Thoracic aorta (tissue), 2 donors: ENCODE data around the gene ALKBH1. TPM values are rescaled to one million over a fixed set of nuclear protein-coding genes. Genes with fewer than 3 reads are reported as not detected.
A peak's percentile ranks its signal among the peaks of the same experiment; 100 is the strongest.

Source experiments
- ATAC-seq: fragments of 150-250 bp; one replicate; pipeline ENCODE4 v1.8.0; 2017; ENCODE audit warnings: low read depth; ENCODE audit not compliant: insufficient number of reproducible peaks, low FRiP score
- DNase-seq: peaks from one replicate; pipeline ENCODE4 v3.0.0-alpha.2; 2020; ENCODE audit warnings: low spot score
- H3K27ac ChIP-seq, 2 donors: fragments of 200-600 bp; sonication (generic); 1 replicate in 1 of 2; 2 replicates in 1 of 2; pipeline ENCODE4 v1.5.1; 2016; ENCODE audit warnings: mild to moderate bottlenecking in 2 of 2, moderate library complexity in 2 of 2
- H3K27me3 ChIP-seq: fragments of 200-600 bp; sonication (generic); replicated peaks from 2 replicates; pipeline ENCODE4 v1.6.0; 2016; ENCODE audit warnings: mild to moderate bottlenecking; ENCODE audit not compliant: insufficient read depth
- H3K36me3 ChIP-seq: fragments of 200-600 bp; sonication (generic); one replicate; pipeline ENCODE4 v1.5.1; 2016
- H3K4me1 ChIP-seq, 2 donors: fragments of 200-600 bp; sonication (generic); 1 replicate in 1 of 2; 2 replicates in 1 of 2; pipeline versions ENCODE4 v1.5.1 to v1.6.0; 2016; ENCODE audit warnings: low read depth in 2 of 2, mild to moderate bottlenecking in 1 of 2; ENCODE audit not compliant: control insufficient read depth in 1 of 2
- H3K4me3 ChIP-seq: fragments of 200-600 bp; sonication (generic); 2 replicates; pipeline ENCODE4 v1.5.1; 2016; ENCODE audit warnings: mild to moderate bottlenecking
- H3K9me3 ChIP-seq: fragments of 200-600 bp; sonication (generic); 2 replicates; pipeline ENCODE4 v1.5.1; 2016
- total RNA-seq, 2 donors: library from RNA; depleted of rRNA; stranded (reverse); fragments of >200 nt; gene quantifications; one replicate each; pipeline versions ENCODE4 v1.1.0 to v1.2.3, GENCODE V29; 2016
- TF ChIP-seq, protein P1 (sequence below): fragments of 200-600 bp; sonication (generic); IDR thresholded peaks from one replicate; pipeline ENCODE4 v1.5.1; 2019; ENCODE audit warnings: antibody characterized with exemption

The ALKBH1 gene
- total RNA-seq, 2 donors from 2014 or later = 7.2 to 7.3 TPM

DNA sequence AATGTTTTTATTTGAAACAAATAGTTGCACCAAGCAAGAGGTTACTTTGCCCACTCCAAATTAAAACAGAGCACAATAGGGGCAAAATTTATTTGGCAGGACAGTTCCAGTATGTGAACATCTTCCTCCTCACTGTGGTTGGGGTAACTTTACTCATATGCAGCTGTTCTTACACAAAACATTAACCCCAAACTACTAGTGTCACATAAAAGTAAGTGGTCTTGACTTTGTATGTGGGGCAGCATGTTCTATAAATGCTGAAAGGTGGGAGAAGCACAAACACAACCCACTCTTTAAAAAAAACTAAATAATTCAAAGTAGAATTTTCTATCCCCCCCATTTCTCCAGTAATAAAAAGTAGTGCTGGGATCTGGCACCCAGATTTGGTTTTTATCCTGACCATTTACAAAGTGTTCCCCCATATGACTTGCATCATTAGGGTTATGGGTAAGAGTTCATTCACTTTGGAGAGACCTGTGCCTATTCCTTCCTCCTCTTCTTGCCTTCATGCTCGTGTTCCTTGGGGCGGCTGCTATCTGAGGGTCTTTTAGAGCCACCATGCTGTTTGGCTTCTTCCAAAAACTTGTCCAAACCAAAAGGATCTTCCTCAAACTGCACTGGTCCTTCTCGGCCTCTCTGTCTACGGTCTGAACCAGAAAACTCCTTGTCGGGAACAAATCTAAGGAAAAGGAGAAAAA lies 9.9 kb upstream of the ALKBH1 start:
- DNase-seq (no peak), ATAC-seq (no peak)
- no peaks in the 10 kb centered on the region for H3K9me3 ChIP-seq
- H3K4me3 ChIP-seq = no peak overlapping the region
- TF ChIP-seq, protein P1, sequence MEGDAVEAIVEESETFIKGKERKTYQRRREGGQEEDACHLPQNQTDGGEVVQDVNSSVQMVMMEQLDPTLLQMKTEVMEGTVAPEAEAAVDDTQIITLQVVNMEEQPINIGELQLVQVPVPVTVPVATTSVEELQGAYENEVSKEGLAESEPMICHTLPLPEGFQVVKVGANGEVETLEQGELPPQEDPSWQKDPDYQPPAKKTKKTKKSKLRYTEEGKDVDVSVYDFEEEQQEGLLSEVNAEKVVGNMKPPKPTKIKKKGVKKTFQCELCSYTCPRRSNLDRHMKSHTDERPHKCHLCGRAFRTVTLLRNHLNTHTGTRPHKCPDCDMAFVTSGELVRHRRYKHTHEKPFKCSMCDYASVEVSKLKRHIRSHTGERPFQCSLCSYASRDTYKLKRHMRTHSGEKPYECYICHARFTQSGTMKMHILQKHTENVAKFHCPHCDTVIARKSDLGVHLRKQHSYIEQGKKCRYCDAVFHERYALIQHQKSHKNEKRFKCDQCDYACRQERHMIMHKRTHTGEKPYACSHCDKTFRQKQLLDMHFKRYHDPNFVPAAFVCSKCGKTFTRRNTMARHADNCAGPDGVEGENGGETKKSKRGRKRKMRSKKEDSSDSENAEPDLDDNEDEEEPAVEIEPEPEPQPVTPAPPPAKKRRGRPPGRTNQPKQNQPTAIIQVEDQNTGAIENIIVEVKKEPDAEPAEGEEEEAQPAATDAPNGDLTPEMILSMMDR = no peak
- no peaks in the 10 kb centered on the region for H3K27me3 ChIP-seq
- H3K36me3 ChIP-seq = peaks cover 42% of the 10 kb centered on the region
- no peaks in the 10 kb centered on the region for H3K4me1 ChIP-seq
- no peak overlapping the region for H3K27ac ChIP-seq

DNA sequence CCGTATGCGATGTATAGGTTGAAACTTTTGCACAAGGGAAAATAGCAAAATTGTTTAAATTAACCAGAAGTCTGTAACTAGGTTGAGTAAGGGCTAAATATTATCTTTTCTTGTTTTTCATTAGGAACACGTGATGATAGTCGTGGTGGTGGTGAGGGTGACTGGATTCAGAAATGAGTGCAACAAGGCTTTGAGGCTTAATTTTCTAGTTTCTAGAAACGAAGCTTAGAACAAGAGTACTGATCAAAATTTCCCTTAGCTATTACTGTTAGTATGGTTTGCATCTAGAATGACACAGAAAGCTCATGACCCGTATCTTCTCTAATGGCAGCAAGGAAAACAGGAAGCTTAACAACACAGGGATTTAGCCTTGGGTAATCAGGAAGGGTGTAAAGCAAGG lies 7.1 kb upstream of the ALKBH1 start:
- H3K4me1 ChIP-seq = no peaks in the 10 kb centered on the region
- DNase-seq (no peak), ATAC-seq (no peak)
- H3K4me3 ChIP-seq = no peak overlapping the region
- no peak overlapping the region for H3K27ac ChIP-seq
- TF ChIP-seq, protein P1 = no peak
- no peaks in the 10 kb centered on the region for H3K27me3 ChIP-seq
- H3K9me3 ChIP-seq = no peaks in the 10 kb centered on the region
- peaks cover 51% of the 10 kb centered on the region for H3K36me3 ChIP-seq

DNA sequence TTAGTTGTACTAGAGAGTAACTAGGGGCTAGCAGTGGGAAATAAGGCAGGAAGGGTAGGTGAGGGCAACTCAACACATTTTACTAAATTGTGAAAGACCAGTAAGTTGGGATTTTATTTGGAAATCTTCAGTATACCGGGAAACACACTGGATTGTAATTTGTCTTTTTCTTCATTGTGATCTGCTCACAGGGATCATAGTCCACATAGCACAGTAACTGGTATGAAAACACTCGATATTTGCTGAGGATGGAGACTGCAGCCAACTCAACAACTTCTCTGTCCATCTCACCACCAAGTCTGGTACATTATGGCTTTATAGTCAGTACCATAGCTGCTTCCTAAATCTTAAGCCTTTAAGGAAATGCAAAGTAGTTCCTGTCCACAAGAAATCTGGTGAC lies 2.5 kb upstream of the ALKBH1 start:
- H3K27me3 ChIP-seq = no peaks in the 10 kb centered on the region
- ATAC-seq = no peak
- H3K27ac ChIP-seq = no peak overlapping the region
- TF ChIP-seq, protein P1 = no peak
- H3K9me3 ChIP-seq = no peaks in the 10 kb centered on the region
- peaks cover 27% of the 10 kb centered on the region in 2 donors for H3K4me1 ChIP-seq
- DNase-seq = no peak
- no peak overlapping the region for H3K4me3 ChIP-seq
- peaks cover 25% of the 10 kb centered on the region for H3K36me3 ChIP-seq

DNA sequence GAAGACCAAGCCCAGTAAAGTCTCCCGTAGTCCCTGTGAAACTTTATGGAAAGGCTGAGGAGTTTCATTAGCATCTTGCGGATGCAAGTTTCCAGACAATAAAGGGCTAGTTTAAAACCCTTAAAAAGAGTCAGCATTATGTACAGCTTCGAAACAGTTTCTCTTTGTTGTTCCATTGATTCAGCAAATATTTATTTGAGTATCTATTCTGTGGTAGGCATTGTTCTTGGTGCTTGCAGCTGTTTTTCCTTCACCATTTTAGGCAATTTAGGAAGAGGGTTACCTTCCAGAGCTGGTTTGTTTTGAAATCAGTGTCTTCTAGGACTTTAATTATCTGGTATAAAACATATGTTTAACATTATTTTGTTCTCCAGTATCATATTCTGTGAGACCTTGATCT lies 1.6 kb upstream of the ALKBH1 start:
- no peak for DNase-seq
- peak overlapping the region; percentile 76 for H3K4me3 ChIP-seq
- H3K36me3 ChIP-seq = peaks cover 16% of the 10 kb centered on the region

DNA sequence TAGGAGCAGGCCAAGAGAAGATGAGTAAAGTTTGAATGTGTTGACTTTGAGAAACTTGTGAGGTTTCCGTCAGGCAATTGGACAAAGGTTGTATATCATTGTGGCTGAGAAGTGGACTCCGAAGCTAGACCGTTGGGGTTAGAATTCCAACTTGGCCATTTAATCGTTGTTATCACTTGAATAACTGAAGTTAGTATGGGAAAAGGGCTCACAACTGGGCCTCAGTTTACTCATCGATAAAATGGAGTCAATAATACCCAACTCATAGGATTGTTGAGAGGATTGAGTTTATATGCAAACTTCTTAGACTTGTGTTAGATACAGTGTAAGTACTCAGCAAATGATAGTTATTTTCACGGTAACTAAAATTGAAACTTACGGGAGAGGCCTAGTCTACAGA lies 926 bp upstream of the ALKBH1 start:
- H3K4me1 ChIP-seq = peaks cover 27% of the 10 kb centered on the region in 2 donors
- H3K27me3 ChIP-seq = no peaks in the 10 kb centered on the region
- H3K27ac ChIP-seq = no peak overlapping the region
- H3K9me3 ChIP-seq = no peaks in the 10 kb centered on the region
- peaks cover 17% of the 10 kb centered on the region for H3K36me3 ChIP-seq
- no peak for ATAC-seq
- TF ChIP-seq, protein P1 = no peak
- peak overlapping the region; percentile 76 for H3K4me3 ChIP-seq
- DNase-seq = no peak

More for the DNA sequence above, 1.6 kb upstream of the ALKBH1 start:
- Histone ChIP-seq H3K27ac (no peak overlapping the region), H3K4me1 (peaks cover 27% of the 10 kb centered on the region in 2 donors), H3K27me3 (no peaks in the 10 kb centered on the region), H3K9me3 (no peaks in the 10 kb centered on the region)
- ATAC-seq = no peak
- TF ChIP-seq, protein P1 = no peak
